HEK293 (cell line): Measurements from ENCODE around the gene C1QC.

ENCODE experiments used
- CTCF ChIA-PET: fragments of 350-600 bp; formaldehyde crosslinking; extraction: SDS; loops from one replicate; lab custom pipeline; 2021; ENCODE audit warnings: antibody characterized with exemption; lab: Yijun Ruan, JAX
- POLR2A ChIA-PET: fragments of 300-600 bp; formaldehyde crosslinking; extraction: SDS; loops from one replicate; lab custom pipeline; 2020; ENCODE audit warnings: antibody characterized with exemption, inconsistent platforms; lab: Yijun Ruan, JAX
- H3K27ac ChIP-seq: fragments of 200-500 bp; sonication (Bioruptor generic); 2 replicates; pipeline ENCODE4 v1.5.1; 2014; ENCODE audit warnings: low read depth, low read length, control low read depth, inconsistent platforms; ENCODE audit errors: extremely low read depth
- H3K36me3 ChIP-seq, 2 experiments: fragments of 200-500 bp in 1 of 2; sonication (Bioruptor generic) in 1 of 2; 1 replicate in 1 of 2; 2 replicates in 1 of 2; pipeline ENCODE4 v1.5.1; 2014 to 2017; ENCODE audit warnings: inconsistent platforms in 2 of 2, low read length in 2 of 2; ENCODE audit not compliant: control insufficient read depth in 2 of 2, insufficient read depth in 1 of 2
- H3K4me1 ChIP-seq: fragments of 200-500 bp; sonication (Bioruptor generic); 2 replicates; pipeline ENCODE4 v1.5.1; 2014; ENCODE audit warnings: mild to moderate bottlenecking, low read length, inconsistent platforms; ENCODE audit not compliant: control insufficient read depth, insufficient read depth
- H3K4me3 ChIP-seq: 2 replicates; pipeline ENCODE4 v1.5.1; 2011; ENCODE audit warnings: low read depth, mild to moderate bottlenecking, control low read depth, low read length, moderate library complexity
- H3K9me3 ChIP-seq: fragments of 200-500 bp; sonication (Bioruptor generic); 2 replicates; pipeline ENCODE4 v1.5.1; 2014; ENCODE audit warnings: low read depth, low read length, inconsistent platforms; ENCODE audit not compliant: control insufficient read depth, insufficient read depth
- ELK4 ChIP-seq: IDR thresholded peaks from 2 replicates; pipeline ENCODE4 v1.6.1; 2011; ENCODE audit warnings: mild to moderate bottlenecking, low read depth, low read length, borderline replicate concordance
- GLI2 ChIP-seq: fragments of 450-650 bp; formaldehyde crosslinking; IDR thresholded peaks from 2 replicates; pipeline ENCODE4; 2017; ENCODE audit warnings: missing biosample characterization, missing genetic modification characterization, low read depth, borderline replicate concordance
- IKZF3 ChIP-seq: fragments of 450-650 bp; IDR thresholded peaks from 2 replicates; pipeline ENCODE4 v1.5.0; 2018; ENCODE audit warnings: missing biosample characterization, mild to moderate bottlenecking, missing genetic modification characterization, moderate library complexity
- KLF16 ChIP-seq: fragments of 450-650 bp; formaldehyde crosslinking; IDR thresholded peaks from 2 replicates; pipeline ENCODE4 v1.5.1; 2017; ENCODE audit warnings: missing biosample characterization, missing genetic modification characterization
- KLF17 ChIP-seq: fragments of 450-650 bp; formaldehyde crosslinking; IDR thresholded peaks from 2 replicates; pipeline ENCODE4 v1.5.1; 2016; ENCODE audit warnings: missing biosample characterization, missing genetic modification characterization
- KLF7 ChIP-seq: fragments of 450-650 bp; formaldehyde crosslinking; IDR thresholded peaks from 2 replicates; pipeline ENCODE4 v1.5.1; 2016; ENCODE audit warnings: missing biosample characterization, missing genetic modification characterization, borderline replicate concordance
- KLF8 ChIP-seq: fragments of 450-650 bp; formaldehyde crosslinking; IDR thresholded peaks from 2 replicates; pipeline ENCODE4 v1.5.1; 2016; ENCODE audit warnings: missing biosample characterization, missing genetic modification characterization
- MEIS1 ChIP-seq: sonication (generic); formaldehyde crosslinking; IDR thresholded peaks from 2 replicates; pipeline ENCODE4 v1.8.1; 2022; ENCODE audit warnings: missing genetic modification reagents, mild to moderate bottlenecking, borderline replicate concordance
- WT1 ChIP-seq: fragments of 450-650 bp; formaldehyde crosslinking; IDR thresholded peaks from 2 replicates; pipeline ENCODE4 v1.5.1; 2016; ENCODE audit warnings: missing biosample characterization, missing genetic modification characterization
- YY1 ChIP-seq: fragments of 450-650 bp; formaldehyde crosslinking; IDR thresholded peaks from 2 replicates; pipeline ENCODE4 v1.5.1; 2018; ENCODE audit warnings: missing biosample characterization, missing genetic modification characterization
- ZFP3 ChIP-seq: fragments of 450-650 bp; formaldehyde crosslinking; IDR thresholded peaks from 2 replicates; pipeline ENCODE4 v1.5.1; 2016; ENCODE audit warnings: low read depth, missing biosample characterization, missing genetic modification characterization
- ZNF138 ChIP-seq: fragments of 450-650 bp; formaldehyde crosslinking; IDR thresholded peaks from 2 replicates; pipeline ENCODE4 v1.5.1; 2016; ENCODE audit warnings: missing biosample characterization, missing genetic modification characterization, borderline replicate concordance
- ZNF175 ChIP-seq: fragments of 450-650 bp; formaldehyde crosslinking; IDR thresholded peaks from 2 replicates; pipeline ENCODE4 v1.5.1; 2016; ENCODE audit warnings: missing biosample characterization, missing genetic modification characterization
- ZNF350 ChIP-seq: fragments of 450-650 bp; formaldehyde crosslinking; IDR thresholded peaks from 2 replicates; pipeline ENCODE4 v1.5.0; 2017; ENCODE audit warnings: missing biosample characterization, mild to moderate bottlenecking, missing genetic modification characterization
- ZNF362 ChIP-seq: fragments of 450-650 bp; formaldehyde crosslinking; IDR thresholded peaks from 2 replicates; pipeline ENCODE4 v1.5.1; 2016; ENCODE audit warnings: missing biosample characterization, missing genetic modification characterization
- ZNF366 ChIP-seq: fragments of 450-650 bp; formaldehyde crosslinking; conservative IDR thresholded peaks from 2 replicates; pipeline ENCODE4 v1.5.1; 2016; ENCODE audit warnings: missing biosample characterization, missing genetic modification characterization
- ZNF449 ChIP-seq: fragments of 450-650 bp; formaldehyde crosslinking; IDR thresholded peaks from 2 replicates; pipeline ENCODE4 v1.5.1; 2017; ENCODE audit warnings: missing biosample characterization, mild to moderate bottlenecking, missing genetic modification characterization, moderate library complexity
- ZNF513 ChIP-seq: fragments of 450-650 bp; IDR thresholded peaks from 2 replicates; pipeline ENCODE4 v1.5.1; 2018; ENCODE audit warnings: missing biosample characterization, missing genetic modification characterization
- ZNF704 ChIP-seq: fragments of 450-650 bp; formaldehyde crosslinking; IDR thresholded peaks from 2 replicates; pipeline ENCODE4 v1.5.1; 2016; ENCODE audit warnings: missing biosample characterization, missing genetic modification characterization
- ZNF843 ChIP-seq: fragments of 450-650 bp; formaldehyde crosslinking; IDR thresholded peaks from 2 replicates; pipeline ENCODE4 v1.5.1; 2016; ENCODE audit warnings: missing biosample characterization, missing genetic modification characterization

C1QC gene

GRCh38 chr1:22646384-22646783 lies 3.0 kb downstream of the C1QC start:
- no peaks in the 10 kb centered on the region for H3K9me3 ChIP-seq
- POLR2A ChIA-PET: interaction anchor here (0.6 kb wide), 1 partner anchor 102 kb away, joined by 4 read pairs; no protein-coding TSS in a partner anchor
- no peak overlapping the region for H3K27ac ChIP-seq
- H3K4me1 ChIP-seq: no peaks in the 10 kb centered on the region
- H3K36me3 ChIP-seq: no peaks in the 10 kb centered on the region
- no peak overlapping the region for H3K4me3 ChIP-seq
- CTCF ChIA-PET: interaction anchor here (0.8 to 2.7 kb wide), 4 partner anchors 223 to 259 kb away, joined by 4 to 12 read pairs (median 4); no protein-coding TSS in a partner anchor
- TF ChIP-seq YY1 (tag by site-specific recombination): no peak
- TF ChIP-seq WT1 (tag by site-specific recombination): no peak
- TF ChIP-seq ZNF350: no peak
- no peak for TF ChIP-seq ZNF138
- no peak for TF ChIP-seq KLF16 (tag by site-specific recombination)
- TF ChIP-seq ELK4: no peak
- TF ChIP-seq KLF7 (tag by site-specific recombination): no peak
- no peak for TF ChIP-seq KLF17 (tag by site-specific recombination)
- no peak for TF ChIP-seq ZNF513 (tag by site-specific recombination)
- TF ChIP-seq ZNF366 (tag by site-specific recombination): no peak

- no peaks in the 10 kb centered on the region for H3K9me3 ChIP-seq
- H3K36me3 ChIP-seq: no peaks in the 10 kb centered on the region
- CTCF ChIA-PET: no interaction called here
- H3K4me1 ChIP-seq: no peaks in the 10 kb centered on the region
- no peak overlapping the region for H3K27ac ChIP-seq
- TF ChIP-seq ZFP3 (tag by site-specific recombination): no peak
- TF ChIP-seq KLF8 (tag by site-specific recombination): no peak
- no peak for TF ChIP-seq GLI2 (tag by site-specific recombination)
- TF ChIP-seq MEIS1 (CRISPR knock-in tag): no peak
- TF ChIP-seq IKZF3 (tag by site-specific recombination): no peak
- TF ChIP-seq ZNF704 (tag by site-specific recombination): peak; percentile 56; the same call in 1 of the 2 replicates
- TF ChIP-seq ZNF843 (tag by site-specific recombination): no peak
- 0 out of 2 replicates have a peak, but pooled peaks have one; percentile 25 for TF ChIP-seq ZNF175 (tag by site-specific recombination)
- TF ChIP-seq ZNF362 (tag by site-specific recombination): no peak
- no peak for TF ChIP-seq ZNF449 (tag by site-specific recombination)
- TF ChIP-seq, all 188 proteins: peak for 2
- H3K4me3 ChIP-seq: no peak overlapping the region
- POLR2A ChIA-PET: no interaction called here
Measured at GRCh38 chr1:22650089-22650693, 6.8 kb downstream of the C1QC start.
